Common myeloid progenitor, CD34-positive (primary cell): ENCODE measurements around the gene PGLYRP1.
A peak's percentile ranks its signal among the peaks of the same experiment; 100 is the strongest.

Source experiments
- CTCF ChIA-PET: fragments of 350-600 bp; sonication (Branson Sonifier 250); formaldehyde crosslinking; loops from one replicate; lab custom pipeline; 2021; ENCODE audit warnings: antibody characterized with exemption; lab: Charles Lee
- POLR2A ChIA-PET: fragments of 350-600 bp; sonication (Branson Sonifier 250); formaldehyde crosslinking; loops from one replicate; lab custom pipeline; 2021; ENCODE audit warnings: antibody characterized with exemption; lab: Charles Lee
- DNase-seq, 3 donors: peaks; one replicate each; pipeline versions ENCODE4 v3.0.0 to v3.0.0-alpha.2; 2013
- H3K27ac ChIP-seq, 2 experiments: 1 replicate in 1 of 2; 2 replicates in 1 of 2; pipeline ENCODE4 v1.7.0; 2013; ENCODE audit warnings: inconsistent platforms in 2 of 2, low read length in 2 of 2, mild to moderate bottlenecking in 2 of 2, low read depth in 1 of 2, moderate library complexity in 1 of 2; ENCODE audit not compliant: severe bottlenecking in 2 of 2, insufficient read depth in 1 of 2, poor library complexity in 1 of 2
- H3K27me3 ChIP-seq, 5 experiments: replicated peaks in 2 of 5; 1 replicate in 3 of 5; 2 replicates in 2 of 5; pipeline versions ENCODE4 v1.6.1 to v1.7.0; 2013; ENCODE audit warnings: low read length in 4 of 5, mild to moderate bottlenecking in 2 of 5, moderate library complexity in 2 of 5, inconsistent platforms in 1 of 5; ENCODE audit not compliant: insufficient read depth in 5 of 5, control insufficient read depth in 4 of 5
- H3K36me3 ChIP-seq, 4 experiments: 1 replicate in 2 of 4; 2 replicates in 2 of 4; pipeline versions ENCODE4 v1.6.1 to v1.7.0; 2013; ENCODE audit warnings: low read length in 3 of 4, control low read depth in 1 of 4, mild to moderate bottlenecking in 1 of 4; ENCODE audit not compliant: control insufficient read depth in 4 of 4, insufficient read depth in 4 of 4
- H3K4me1 ChIP-seq, 4 experiments: 1 replicate in 3 of 4; 2 replicates in 1 of 4; pipeline versions ENCODE4 v1.6.1 to v1.7.1; 2013; ENCODE audit warnings: low read length in 3 of 4, mild to moderate bottlenecking in 3 of 4, control low read depth in 1 of 4, inconsistent platforms in 1 of 4, moderate library complexity in 1 of 4; ENCODE audit not compliant: control insufficient read depth in 4 of 4, insufficient read depth in 4 of 4; ENCODE audit errors: control extremely low read depth in 1 of 4
- H3K4me3 ChIP-seq, 7 experiments: 1 replicate in 4 of 7; 2 replicates in 3 of 7; pipeline versions ENCODE4 v1.5.1 to v1.7.0; 2013; ENCODE audit warnings: mild to moderate bottlenecking in 7 of 7, low read length in 6 of 7, moderate library complexity in 6 of 7, inconsistent platforms in 2 of 7, low read depth in 2 of 7, control low read depth in 1 of 7; ENCODE audit not compliant: insufficient read depth in 4 of 7, control insufficient read depth in 1 of 7; ENCODE audit errors: extremely low read depth in 1 of 7
- H3K9me3 ChIP-seq, 5 experiments: 1 replicate in 4 of 5; 2 replicates in 1 of 5; pipeline versions ENCODE4 v1.6.1 to v1.7.1; 2013; ENCODE audit warnings: low read length in 4 of 5, mild to moderate bottlenecking in 2 of 5, inconsistent platforms in 1 of 5, low read depth in 1 of 5, moderate library complexity in 1 of 5; ENCODE audit not compliant: control insufficient read depth in 4 of 5, insufficient read depth in 2 of 5; ENCODE audit errors: control extremely low read depth in 1 of 5
- whole genome bisulfite sequencing: methylation state at CpG from one replicate; pipeline ENCODE4 v1.1.5; 2013; ENCODE audit not compliant: insufficient coverage; 5-methylcytosine and 5-hydroxymethylcytosine counted together

PGLYRP1 gene

GRCh38 chr19:46063201-46063600 is 40.3 kb upstream of the PGLYRP1 start:
- H3K4me1 ChIP-seq: no peaks in the 10 kb centered on the region
- H3K4me3 ChIP-seq: no peak overlapping the region
- no peak overlapping the region for H3K27ac ChIP-seq
- CTCF ChIA-PET: interaction anchor here (0.9 to 1.2 kb wide), 2 partner anchors 12 to 203 kb away, joined by 3 to 4 read pairs; no protein-coding TSS in a partner anchor
- POLR2A ChIA-PET: interaction anchor here (0.6 kb wide), 1 partner anchor 123 kb away, joined by 4 read pairs; no protein-coding TSS in a partner anchor
- peaks cover 0 to 28% (median 3%) of the 10 kb centered on the region in 5 experiments for H3K9me3 ChIP-seq
- no peaks in the 10 kb centered on the region for H3K36me3 ChIP-seq
- DNase-seq: no peak
- peaks cover 6 to 84% (median 37%) of the 10 kb centered on the region in 5 experiments for H3K27me3 ChIP-seq
- WGBS: 73% methylated on average over 2 of the region's 3 CpGs

GRCh38 chr19:46060012-46060411 is 37.2 kb upstream of the PGLYRP1 start:
- H3K4me3 ChIP-seq: no peak overlapping the region
- H3K27ac ChIP-seq: no peak overlapping the region
- WGBS: 100% methylated on average over 2 of the region's 2 CpGs
- peaks cover 0 to 28% (median 3%) of the 10 kb centered on the region in 5 experiments for H3K9me3 ChIP-seq
- DNase-seq: peak in 1 of 3 donors; percentile 33
- CTCF ChIA-PET: interaction anchor here (1.4 kb wide), 1 partner anchor 10 kb away, joined by 3 read pairs; no protein-coding TSS in a partner anchor
- H3K36me3 ChIP-seq: no peaks in the 10 kb centered on the region
- H3K4me1 ChIP-seq: no peaks in the 10 kb centered on the region
- POLR2A ChIA-PET: no interaction called here
- H3K27me3 ChIP-seq: peaks cover 0 to 76% (median 16%) of the 10 kb centered on the region in 5 experiments

- ChIA-PET CTCF (interaction anchor here (1.4 kb wide), 1 partner anchor 9 kb away, joined by 3 read pairs; no protein-coding TSS in a partner anchor), POLR2A (no interaction called here)
- H3K9me3 ChIP-seq: peaks cover 0 to 28% (median 3%) of the 10 kb centered on the region in 5 experiments
- no peak overlapping the region for H3K27ac ChIP-seq
- no peaks in the 10 kb centered on the region for H3K4me1 ChIP-seq
- H3K4me3 ChIP-seq: no peak overlapping the region
- H3K27me3 ChIP-seq: peaks cover 0 to 80% (median 16%) of the 10 kb centered on the region in 5 experiments
- DNase-seq: no peak
- H3K36me3 ChIP-seq: no peaks in the 10 kb centered on the region
- 100% methylated on average over 1 of the region's 3 CpGs for WGBS
These were observed 35.9 kb upstream of the PGLYRP1 start for GRCh38 chr19:46058778-46059177.

- ChIA-PET POLR2A (no interaction called here), CTCF (no interaction called here)
- peaks cover 0 to 76% (median 6%) of the 10 kb centered on the region in 5 experiments for H3K27me3 ChIP-seq
- H3K36me3 ChIP-seq: no peaks in the 10 kb centered on the region
- H3K4me1 ChIP-seq: no peaks in the 10 kb centered on the region
- DNase-seq: no peak
- no peak overlapping the region for H3K27ac ChIP-seq
- H3K4me3 ChIP-seq: no peak overlapping the region
- peaks cover 0 to 24% (median 3%) of the 10 kb centered on the region in 5 experiments for H3K9me3 ChIP-seq
- 90% methylated on average over 2 of the region's 4 CpGs for WGBS
These were observed 33.7 kb upstream of the PGLYRP1 start for GRCh38 chr19:46056536-46056935.

- DNase-seq: no peak
- Histone ChIP-seq H3K27ac (no peak overlapping the region), H3K4me3 (no peak overlapping the region), H3K4me1 (no peaks in the 10 kb centered on the region), H3K9me3 (no peaks in the 10 kb centered on the region), H3K36me3 (no peaks in the 10 kb centered on the region), H3K27me3 (peaks cover 6 to 73% (median 7%) of the 10 kb centered on the region in 5 experiments)
- WGBS: 76% methylated on average over 4 of the region's 4 CpGs
- ChIA-PET POLR2A (no interaction called here), CTCF (no interaction called here)
These were observed 30.0 kb upstream of the PGLYRP1 start for GRCh38 chr19:46052896-46053295.

- peaks cover 2 to 74% (median 12%) of the 10 kb centered on the region in 5 experiments for H3K27me3 ChIP-seq
- CTCF ChIA-PET: interaction anchor here (1.2 to 1.8 kb wide), 3 partner anchors 10 to 29 kb away, joined by 3 to 4 read pairs (median 4); no protein-coding TSS in a partner anchor
- POLR2A ChIA-PET: no interaction called here
These were observed 26.7 kb upstream of the PGLYRP1 start for GRCh38 chr19:46049597-46049996.

GRCh38 chr19:46043519-46043918 is 20.7 kb upstream of the PGLYRP1 start:
- ChIA-PET CTCF (interaction anchor here (1.5 to 2.4 kb wide), 3 partner anchors 11 to 216 kb away, joined by 3 to 16 read pairs (median 5); no protein-coding TSS in a partner anchor), POLR2A (no interaction called here)
- 100% methylated on average over 1 of the region's 1 CpG for WGBS
- Histone ChIP-seq H3K9me3 (peaks cover 0 to 5% (median 2%) of the 10 kb centered on the region in 5 experiments), H3K36me3 (no peaks in the 10 kb centered on the region), H3K27ac (no peak overlapping the region), H3K4me3 (no peak overlapping the region), H3K27me3 (peaks cover 3 to 69% (median 23%) of the 10 kb centered on the region in 5 experiments), H3K4me1 (no peaks in the 10 kb centered on the region)
- DNase-seq: no peak

More at GRCh38 chr19:46049597-46049996, 26.7 kb upstream of the PGLYRP1 start:
- Histone ChIP-seq H3K4me1 (no peaks in the 10 kb centered on the region), H3K27ac (no peak overlapping the region), H3K9me3 (peaks cover 0 to 5% (median 0%) of the 10 kb centered on the region in 5 experiments), H3K4me3 (no peak overlapping the region), H3K36me3 (no peaks in the 10 kb centered on the region)
- DNase-seq: no peak
- WGBS: 40% methylated on average over 7 of the region's 7 CpGs
